B cell (primary cell): ENCODE data around the gene PSD.

Experiments
- EZH2 ChIP-seq: IDR thresholded peaks from 2 replicates; pipeline ENCODE4 v1.6.1; 2012; ENCODE audit warnings: borderline replicate concordance, low read depth, mild to moderate bottlenecking, moderate library complexity, low read length; ENCODE audit not compliant: insufficient read depth, poor library complexity, severe bottlenecking
- TF ChIP-seq, protein P1 (sequence below): fragments of 200-600 bp; IDR thresholded peaks from one replicate; pipeline ENCODE4 v1.8.0; 2022; ENCODE audit warnings: antibody characterized with exemption, mild to moderate bottlenecking

GRCh38 chr10:102395400-102396316 is 22.9 kb downstream of the PSD start, which contains the start of gene NFKB2:
- TF ChIP-seq, protein P1, sequence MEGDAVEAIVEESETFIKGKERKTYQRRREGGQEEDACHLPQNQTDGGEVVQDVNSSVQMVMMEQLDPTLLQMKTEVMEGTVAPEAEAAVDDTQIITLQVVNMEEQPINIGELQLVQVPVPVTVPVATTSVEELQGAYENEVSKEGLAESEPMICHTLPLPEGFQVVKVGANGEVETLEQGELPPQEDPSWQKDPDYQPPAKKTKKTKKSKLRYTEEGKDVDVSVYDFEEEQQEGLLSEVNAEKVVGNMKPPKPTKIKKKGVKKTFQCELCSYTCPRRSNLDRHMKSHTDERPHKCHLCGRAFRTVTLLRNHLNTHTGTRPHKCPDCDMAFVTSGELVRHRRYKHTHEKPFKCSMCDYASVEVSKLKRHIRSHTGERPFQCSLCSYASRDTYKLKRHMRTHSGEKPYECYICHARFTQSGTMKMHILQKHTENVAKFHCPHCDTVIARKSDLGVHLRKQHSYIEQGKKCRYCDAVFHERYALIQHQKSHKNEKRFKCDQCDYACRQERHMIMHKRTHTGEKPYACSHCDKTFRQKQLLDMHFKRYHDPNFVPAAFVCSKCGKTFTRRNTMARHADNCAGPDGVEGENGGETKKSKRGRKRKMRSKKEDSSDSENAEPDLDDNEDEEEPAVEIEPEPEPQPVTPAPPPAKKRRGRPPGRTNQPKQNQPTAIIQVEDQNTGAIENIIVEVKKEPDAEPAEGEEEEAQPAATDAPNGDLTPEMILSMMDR, result no peak
- no peak for TF ChIP-seq EZH2
